RWPE1 (cell line): Measurements from ENCODE around the gene PKNOX2.

Experiments
- CTCF ChIA-PET: fragments of 350-600 bp; sonication (Branson Sonifier 250); formaldehyde crosslinking; extraction: SDS; loops from one replicate; lab custom pipeline; 2021; lab: Yijun Ruan, JAX
- POLR2A ChIA-PET: fragments of 400-600 bp; formaldehyde crosslinking; extraction: SDS; loops from one replicate; lab custom pipeline; 2020; ENCODE audit warnings: antibody characterized with exemption; ENCODE audit not compliant: low non-redundant PET; lab: Yijun Ruan, JAX
- DNase-seq: peaks from one replicate; pipeline ENCODE4 v3.0.0; 2012; ENCODE audit warnings: low spot score
- H3K27ac ChIP-seq: fragments of 450-650 bp; 2 replicates; pipeline ENCODE4 v1.5.1; 2017
- TF ChIP-seq, protein P1 (sequence below): fragments of 450-650 bp; conservative IDR thresholded peaks from 2 replicates; pipeline ENCODE4 v1.5.1; 2017; ENCODE audit warnings: low read depth, mild to moderate bottlenecking

Gene PKNOX2

GRCh38 chr11:125289419-125290098, 125.0 kb downstream of the PKNOX2 start:
- no peak overlapping the region for H3K27ac ChIP-seq
- TF ChIP-seq, protein P1, sequence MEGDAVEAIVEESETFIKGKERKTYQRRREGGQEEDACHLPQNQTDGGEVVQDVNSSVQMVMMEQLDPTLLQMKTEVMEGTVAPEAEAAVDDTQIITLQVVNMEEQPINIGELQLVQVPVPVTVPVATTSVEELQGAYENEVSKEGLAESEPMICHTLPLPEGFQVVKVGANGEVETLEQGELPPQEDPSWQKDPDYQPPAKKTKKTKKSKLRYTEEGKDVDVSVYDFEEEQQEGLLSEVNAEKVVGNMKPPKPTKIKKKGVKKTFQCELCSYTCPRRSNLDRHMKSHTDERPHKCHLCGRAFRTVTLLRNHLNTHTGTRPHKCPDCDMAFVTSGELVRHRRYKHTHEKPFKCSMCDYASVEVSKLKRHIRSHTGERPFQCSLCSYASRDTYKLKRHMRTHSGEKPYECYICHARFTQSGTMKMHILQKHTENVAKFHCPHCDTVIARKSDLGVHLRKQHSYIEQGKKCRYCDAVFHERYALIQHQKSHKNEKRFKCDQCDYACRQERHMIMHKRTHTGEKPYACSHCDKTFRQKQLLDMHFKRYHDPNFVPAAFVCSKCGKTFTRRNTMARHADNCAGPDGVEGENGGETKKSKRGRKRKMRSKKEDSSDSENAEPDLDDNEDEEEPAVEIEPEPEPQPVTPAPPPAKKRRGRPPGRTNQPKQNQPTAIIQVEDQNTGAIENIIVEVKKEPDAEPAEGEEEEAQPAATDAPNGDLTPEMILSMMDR = no peak
- DNase-seq = no peak
- ChIA-PET POLR2A (no interaction called here), CTCF (no interaction called here)

DNA sequence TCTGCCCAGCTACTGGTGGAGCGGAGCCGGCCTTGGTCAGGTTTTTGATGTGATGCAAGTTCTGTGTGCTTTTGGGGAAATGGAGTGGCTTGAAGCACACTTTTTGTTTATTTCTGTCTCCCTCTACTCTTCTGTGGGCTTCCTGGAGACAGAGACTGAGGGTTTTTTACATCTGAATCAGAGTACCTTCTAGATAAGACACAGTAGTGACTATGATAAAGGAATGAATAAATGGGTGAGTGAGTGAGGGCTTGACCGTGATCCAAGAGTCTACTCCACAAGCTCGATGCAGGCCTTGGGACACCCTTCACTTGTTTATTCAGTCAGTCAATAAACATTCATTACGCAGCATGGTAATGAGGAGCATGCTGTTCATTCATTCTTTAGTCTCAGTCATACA, 125.7 kb downstream of the PKNOX2 start:
- no peak overlapping the region for H3K27ac ChIP-seq
- POLR2A ChIA-PET = no interaction called here
- CTCF ChIA-PET = interaction anchor here (0.8 kb wide), 1 partner anchor 133 kb away, joined by 5 read pairs; no protein-coding TSS in a partner anchor
- TF ChIP-seq, protein P1 = no peak
- no peak for DNase-seq

DNA sequence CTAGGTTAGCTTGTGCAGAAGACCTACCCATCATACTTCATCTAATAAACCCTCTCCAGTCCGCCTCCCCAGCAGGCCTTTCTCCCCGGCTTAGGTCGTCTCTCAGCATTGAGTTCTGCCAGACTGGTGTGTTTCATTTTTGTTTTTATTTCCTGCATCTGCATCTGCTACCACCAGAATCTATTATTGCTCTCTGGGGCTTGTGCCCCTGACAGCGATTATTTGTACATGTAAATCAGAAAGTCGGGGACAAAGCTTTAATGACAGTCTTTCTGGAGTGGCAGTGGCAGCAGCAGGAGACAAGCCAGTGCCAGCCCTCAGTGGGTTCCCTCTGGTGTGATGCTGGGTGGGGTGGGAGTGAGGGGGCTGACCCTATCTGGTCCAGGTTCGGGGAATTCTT, 127.5 kb downstream of the PKNOX2 start:
- ChIA-PET CTCF (no interaction called here), POLR2A (no interaction called here)
- no peak overlapping the region for H3K27ac ChIP-seq
- TF ChIP-seq, protein P1 = no peak
- DNase-seq = no peak

DNA sequence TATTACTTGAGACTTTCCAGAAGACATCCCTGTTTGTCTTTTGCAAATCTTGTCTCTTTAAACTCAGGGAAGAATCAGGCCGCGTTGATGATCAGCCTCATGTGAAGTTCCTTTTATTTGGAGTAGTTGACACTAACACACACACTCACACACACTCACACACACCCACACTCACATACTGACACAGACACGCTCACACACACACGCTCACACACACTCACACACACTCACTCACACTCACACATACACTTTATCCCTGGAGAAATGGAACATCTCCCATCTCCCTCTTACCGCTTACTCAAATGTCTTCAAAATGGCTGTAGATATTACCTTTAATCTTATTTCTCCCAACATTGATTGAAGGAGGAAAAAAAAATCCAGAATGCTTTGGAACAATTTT, 129.0 kb downstream of the PKNOX2 start:
- POLR2A ChIA-PET = no interaction called here
- CTCF ChIA-PET = no interaction called here
- DNase-seq = no peak
- no peak overlapping the region for H3K27ac ChIP-seq
- TF ChIP-seq, protein P1 = no peak

- TF ChIP-seq, protein P1 = no peak
- H3K27ac ChIP-seq = no peak overlapping the region
- ChIA-PET POLR2A (no interaction called here), CTCF (interaction anchor here (0.6 kb wide), 1 partner anchor 71 kb away, joined by 3 read pairs; no protein-coding TSS in a partner anchor)
- no peak for DNase-seq
Measured at GRCh38 chr11:125295931-125296330, 131.4 kb downstream of the PKNOX2 start.

DNA sequence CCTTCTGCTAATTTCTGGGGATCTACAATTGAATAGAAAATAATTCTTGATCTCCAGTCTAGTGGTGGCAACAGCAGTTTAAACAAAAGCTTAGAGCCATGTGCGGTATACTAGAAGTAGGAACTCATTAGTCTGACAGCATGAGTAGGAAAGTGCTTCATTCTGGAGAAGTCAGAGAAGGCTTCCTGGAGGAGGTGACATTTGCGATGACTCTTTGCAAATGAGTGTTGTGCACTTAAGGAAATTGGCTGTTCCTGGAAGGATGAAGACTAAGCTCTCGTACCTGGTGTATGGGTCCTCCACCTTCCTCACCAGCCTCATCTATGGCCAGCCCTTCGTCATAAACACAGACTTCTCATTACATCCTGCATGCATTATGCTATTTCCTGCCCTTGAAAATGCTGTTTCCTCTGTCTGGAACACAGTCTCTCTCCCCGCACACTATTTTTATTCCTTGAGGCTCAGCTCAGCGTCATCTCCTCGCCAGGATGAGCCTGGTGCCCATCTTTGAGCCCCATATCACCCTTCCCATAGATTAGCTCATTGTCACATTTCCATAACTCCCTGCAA, 132.9 kb downstream of the PKNOX2 start:
- POLR2A ChIA-PET = no interaction called here
- no peak for DNase-seq
- TF ChIP-seq, protein P1 = no peak
- CTCF ChIA-PET = no interaction called here
- H3K27ac ChIP-seq = no peak overlapping the region
